HG03378 (cell line): ENCODE measurements around the gene DCLRE1B.
A peak's percentile ranks its signal among the peaks of the same experiment; 100 is the strongest.

ENCODE experiments used
- ATAC-seq: cut with Tn5 transposase; IDR thresholded peaks from one replicate; pipeline ENCODE4 v1.9.1; 2021; ENCODE audit warnings: mild to moderate bottlenecking, moderate library complexity; ENCODE audit not compliant: unreplicated experiment

Gene DCLRE1B

GRCh38 chr1:113918243-113918642 lies 13.1 kb downstream of the DCLRE1B start:
- no peak for ATAC-seq

- ATAC-seq, result no peak
Measured at GRCh38 chr1:113922957-113923356, 17.8 kb downstream of the DCLRE1B start.

- ATAC-seq, result no peak
Measured at GRCh38 chr1:113924473-113924872, 19.3 kb downstream of the DCLRE1B start.

GRCh38 chr1:113928187-113928930 lies 23.2 kb downstream of the DCLRE1B start:
- no peak for ATAC-seq

GRCh38 chr1:113928941-113929749 lies 24.0 kb downstream of the DCLRE1B start, which contains the start of gene HIPK1:
TSS of gene HIPK1 (plus strand) at chr1:113929324.
- peak; percentile 63 for ATAC-seq

- peak; percentile 27 for ATAC-seq
Measured at GRCh38 chr1:113929750-113930498, 24.8 kb downstream of the DCLRE1B start.

GRCh38 chr1:113930499-113931161 lies 25.5 kb downstream of the DCLRE1B start:
- ATAC-seq, result peak; percentile 26

- no peak for ATAC-seq
Measured at GRCh38 chr1:113931451-113931851, 26.3 kb downstream of the DCLRE1B start.

GRCh38 chr1:113934006-113934405 lies 28.9 kb downstream of the DCLRE1B start:
- no peak for ATAC-seq

- no peak for ATAC-seq
Measured at GRCh38 chr1:113934511-113935055, 29.5 kb downstream of the DCLRE1B start.

- ATAC-seq, result no peak
Measured at GRCh38 chr1:113935176-113935575, 30.1 kb downstream of the DCLRE1B start.

GRCh38 chr1:113935970-113936369 lies 30.8 kb downstream of the DCLRE1B start:
- no peak for ATAC-seq

- no peak for ATAC-seq
Measured at GRCh38 chr1:113937146-113937545, 32.0 kb downstream of the DCLRE1B start.

GRCh38 chr1:113938192-113938591 lies 33.1 kb downstream of the DCLRE1B start:
- ATAC-seq, result no peak

GRCh38 chr1:113940365-113941244 lies 35.5 kb downstream of the DCLRE1B start:
- peak; percentile 55 for ATAC-seq

- no peak for ATAC-seq
Measured at GRCh38 chr1:113941245-113941559, 36.1 kb downstream of the DCLRE1B start.

GRCh38 chr1:113942527-113942926 lies 37.4 kb downstream of the DCLRE1B start:
- ATAC-seq, result no peak

- ATAC-seq, result no peak
Measured at GRCh38 chr1:113943028-113943811, 38.1 kb downstream of the DCLRE1B start.

GRCh38 chr1:113945329-113945728 lies 40.2 kb downstream of the DCLRE1B start:
- ATAC-seq, result no peak
